Gastrocnemius medialis (tissue), 4 donors: ENCODE data around the gene ANTXR1.

Experiments
- POLR2A ChIP-seq, 2 donors: fragments of 450-650 bp; IDR thresholded peaks; one replicate each; pipeline ENCODE4 v1.6.1; 2017; ENCODE audit warnings: antibody characterized with exemption in 2 of 2, mild to moderate bottlenecking in 2 of 2, moderate library complexity in 2 of 2
- TF ChIP-seq, protein P1 (sequence below), 5 experiments: fragments of 450-650 bp in 3 of 5; fragments of 200-600 bp in 2 of 5; sonication (generic) in 2 of 5; IDR thresholded peaks in 4 of 5; conservative IDR thresholded peaks in 1 of 5; 1 replicate in 4 of 5; 2 replicates in 1 of 5; pipeline ENCODE4 v1.5.1; 2016 to 2019; ENCODE audit warnings: antibody characterized with exemption in 5 of 5, mild to moderate bottlenecking in 3 of 5, moderate library complexity in 3 of 5

DNA sequence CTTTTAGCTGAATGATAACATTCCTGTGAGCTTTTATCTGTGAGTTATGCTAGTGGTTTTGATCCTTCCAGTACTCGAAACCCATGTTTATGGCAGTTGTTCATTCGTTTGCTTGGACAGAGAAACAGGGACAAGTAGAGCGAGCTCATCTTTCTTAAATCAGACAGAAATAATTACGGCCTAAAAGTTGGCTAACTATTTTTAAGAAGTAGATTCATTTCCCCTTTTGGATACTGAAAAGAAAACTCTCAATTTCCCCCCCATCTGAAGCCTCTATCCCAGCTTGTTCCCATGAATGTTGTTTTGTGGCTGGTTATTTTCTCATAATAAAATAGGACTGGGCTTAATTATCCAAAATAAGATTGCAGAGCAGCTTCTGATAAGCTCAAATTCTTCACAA lies 67.1 kb downstream of the ANTXR1 start:
- TF ChIP-seq POLR2A (IDR thresholded peaks at IDR 0.05): no peak
- TF ChIP-seq, protein P1, sequence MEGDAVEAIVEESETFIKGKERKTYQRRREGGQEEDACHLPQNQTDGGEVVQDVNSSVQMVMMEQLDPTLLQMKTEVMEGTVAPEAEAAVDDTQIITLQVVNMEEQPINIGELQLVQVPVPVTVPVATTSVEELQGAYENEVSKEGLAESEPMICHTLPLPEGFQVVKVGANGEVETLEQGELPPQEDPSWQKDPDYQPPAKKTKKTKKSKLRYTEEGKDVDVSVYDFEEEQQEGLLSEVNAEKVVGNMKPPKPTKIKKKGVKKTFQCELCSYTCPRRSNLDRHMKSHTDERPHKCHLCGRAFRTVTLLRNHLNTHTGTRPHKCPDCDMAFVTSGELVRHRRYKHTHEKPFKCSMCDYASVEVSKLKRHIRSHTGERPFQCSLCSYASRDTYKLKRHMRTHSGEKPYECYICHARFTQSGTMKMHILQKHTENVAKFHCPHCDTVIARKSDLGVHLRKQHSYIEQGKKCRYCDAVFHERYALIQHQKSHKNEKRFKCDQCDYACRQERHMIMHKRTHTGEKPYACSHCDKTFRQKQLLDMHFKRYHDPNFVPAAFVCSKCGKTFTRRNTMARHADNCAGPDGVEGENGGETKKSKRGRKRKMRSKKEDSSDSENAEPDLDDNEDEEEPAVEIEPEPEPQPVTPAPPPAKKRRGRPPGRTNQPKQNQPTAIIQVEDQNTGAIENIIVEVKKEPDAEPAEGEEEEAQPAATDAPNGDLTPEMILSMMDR (IDR thresholded peaks at IDR 0.05 in 4 of 5, conservative IDR thresholded peaks at IDR 0.05 in 1 of 5): no peak
